K562 (cell line): Measurements from ENCODE around the gene PODN. TPM values are rescaled to one million over a fixed set of nuclear protein-coding genes. Genes with fewer than 3 reads are reported as not detected.
A peak's percentile ranks its signal among the peaks of the same experiment; 100 is the strongest.

Experiments
- CBFA2T3 ChIP-seq: fragments of 450-650 bp; IDR thresholded peaks from 2 replicates; pipeline ENCODE4 v1.6.1; 2017
- CEBPB ChIP-seq: fragments of 450-650 bp; IDR thresholded peaks from 2 replicates; pipeline ENCODE4 v1.6.1; 2016; ENCODE audit warnings: missing genetic modification characterization, missing compliant biosample characterization
- COPS2 ChIP-seq: fragments of 450-650 bp; conservative IDR thresholded peaks from 2 replicates; pipeline ENCODE4 v1.6.1; 2016; ENCODE audit warnings: mild to moderate bottlenecking, moderate library complexity
- E2F6 ChIP-seq, 2 experiments: IDR thresholded peaks; 2 replicates each; pipeline ENCODE4 v1.6.1; 2011; ENCODE audit warnings: borderline replicate concordance in 1 of 2, control low read depth in 1 of 2, low read depth in 1 of 2, low read length in 1 of 2, mild to moderate bottlenecking in 1 of 2, mixed read lengths in 1 of 2, moderate library complexity in 1 of 2; ENCODE audit not compliant: insufficient read depth in 1 of 2, insufficient read length in 1 of 2, poor library complexity in 1 of 2, severe bottlenecking in 1 of 2; ENCODE audit errors: extremely low read depth in 1 of 2
- FOXA3 ChIP-seq, 2 experiments: fragments of 450-650 bp in 1 of 2; sonication (generic) in 1 of 2; formaldehyde crosslinking; IDR thresholded peaks in 1 of 2; conservative IDR thresholded peaks in 1 of 2; 2 replicates each; pipeline versions ENCODE4 v1.4.0 to v1.8.0; 2020 to 2022; ENCODE audit warnings: mild to moderate bottlenecking in 2 of 2, missing genetic modification reagents in 1 of 2
- KLF10 ChIP-seq: fragments of 250-450 bp; sonication (Bioruptor Pico); IDR thresholded peaks from 2 replicates; pipeline ENCODE4 v1.6.1; 2021; ENCODE audit warnings: matching md5 sums
- L3MBTL2 ChIP-seq: fragments of 450-650 bp; IDR thresholded peaks from 2 replicates; pipeline ENCODE4 v1.6.1; 2016; ENCODE audit warnings: mild to moderate bottlenecking, moderate library complexity
- MAX ChIP-seq: sonication (generic); formaldehyde crosslinking; IDR thresholded peaks from 2 replicates; pipeline ENCODE4 v1.9.0; 2022; ENCODE audit warnings: mild to moderate bottlenecking, missing genetic modification reagents
- NR2C1 ChIP-seq, 2 experiments: fragments of 450-650 bp; IDR thresholded peaks; 2 replicates each; pipeline ENCODE4 v1.6.1; 2017; ENCODE audit warnings: mild to moderate bottlenecking in 2 of 2, antibody characterized with exemption in 1 of 2, inconsistent platforms in 1 of 2, missing compliant biosample characterization in 1 of 2, missing genetic modification characterization in 1 of 2
- NRF1 ChIP-seq, 2 experiments: fragments of 450-650 bp; IDR thresholded peaks in 1 of 2; conservative IDR thresholded peaks in 1 of 2; 2 replicates each; pipeline ENCODE4 v1.6.1; 2014; ENCODE audit warnings: mild to moderate bottlenecking in 2 of 2
- NUFIP1 ChIP-seq: fragments of 450-650 bp; IDR thresholded peaks from 2 replicates; pipeline ENCODE4 v1.6.1; 2018; ENCODE audit not compliant: partially characterized antibody
- PHTF2 ChIP-seq: fragments of 250-450 bp; sonication (Bioruptor Pico); IDR thresholded peaks from 2 replicates; pipeline ENCODE4 v1.5.0; 2021; ENCODE audit warnings: mild to moderate bottlenecking
- POLR2A ChIP-seq: fragments of 450-650 bp; conservative IDR thresholded peaks from 2 replicates; pipeline ENCODE4 v1.6.1; 2016
- PTRF ChIP-seq: fragments of 450-650 bp; IDR thresholded peaks from 2 replicates; pipeline ENCODE4 v1.6.1; 2016; ENCODE audit warnings: mild to moderate bottlenecking, missing genetic modification characterization, missing compliant biosample characterization
- RBM22 ChIP-seq: fragments of 200-400 bp; formaldehyde crosslinking; IDR thresholded peaks from 2 replicates; pipeline ENCODE4 v1.6.1; 2018; ENCODE audit warnings: low read length, low read depth; ENCODE audit not compliant: poor library complexity, severe bottlenecking
- RFX7 ChIP-seq: fragments of 250-450 bp; sonication (Bioruptor Pico); IDR thresholded peaks from 2 replicates; pipeline ENCODE4 v1.5.1; 2021; ENCODE audit warnings: mild to moderate bottlenecking
- SREBF1 ChIP-seq: fragments of 150-350 bp; IDR thresholded peaks from 2 replicates; pipeline ENCODE4 v1.6.1; 2014; ENCODE audit warnings: antibody characterized with exemption, low read depth, low read length, borderline replicate concordance
- TEAD1 ChIP-seq, 2 experiments: fragments of 450-650 bp in 1 of 2; sonication (generic) in 1 of 2; formaldehyde crosslinking; IDR thresholded peaks; 2 replicates each; pipeline versions ENCODE4 v1.4.0 to v1.8.0; 2020 to 2022; ENCODE audit warnings: mild to moderate bottlenecking in 2 of 2, missing genetic modification reagents in 1 of 2
- TEAD4 ChIP-seq, 2 experiments: sonication (generic) in 1 of 2; formaldehyde crosslinking in 1 of 2; IDR thresholded peaks; 2 replicates each; pipeline versions ENCODE4 v1.6.1 to v1.8.0; 2012 to 2022; ENCODE audit warnings: borderline replicate concordance in 1 of 2, inconsistent platforms in 1 of 2, low read length in 1 of 2, mild to moderate bottlenecking in 1 of 2, missing genetic modification reagents in 1 of 2
- ZBTB7A ChIP-seq: IDR thresholded peaks from 2 replicates; pipeline ENCODE4 v1.6.1; 2011; ENCODE audit warnings: low read depth, mild to moderate bottlenecking, low read length, moderate library complexity, borderline replicate concordance; ENCODE audit not compliant: control insufficient read depth
- ZC3H8 ChIP-seq: fragments of 450-650 bp; IDR thresholded peaks from 2 replicates; pipeline ENCODE4 v1.6.1; 2017
- ZNF146 ChIP-seq: IDR thresholded peaks from one replicate; pipeline ENCODE4 v1.6.1; 2018; ENCODE audit warnings: missing compliant biosample characterization; ENCODE audit not compliant: unreplicated experiment
- ZNF431 ChIP-seq: sonication (generic); formaldehyde crosslinking; IDR thresholded peaks from 2 replicates; pipeline ENCODE4 v1.8.0; 2022; ENCODE audit warnings: mild to moderate bottlenecking, missing genetic modification reagents
- ZNF583 ChIP-seq: fragments of 250-450 bp; sonication (Bioruptor Pico); IDR thresholded peaks from 2 replicates; pipeline ENCODE4 v1.4.0; 2020
- polyA plus RNA-seq, 8 experiments: library from polyadenylated mRNA; depleted of rRNA in 4 of 8; stranded (reverse) in 5 of 8; unstranded in 3 of 8; fragments of >200 nt; fragmentation: Nextera tagmentation in 2 of 8; fragmentation: Illumina TruSeq in 1 of 8; extraction: Ambion mirVana in 2 of 8; extraction: Trizol in 1 of 8; gene quantifications; 2 replicates each; pipeline versions ENCODE4 v1.2.1 to v1.2.3, GENCODE V29; 2011 to 2014; ENCODE audit warnings: inconsistent platforms in 1 of 8, missing spikeins in 1 of 8
- total RNA-seq, 7 experiments: library from RNA; depleted of rRNA in 6 of 7; stranded (reverse); fragments of >200 nt in 6 of 7; fragmentation: Illumina TruSeq in 2 of 7; extraction: Trizol in 2 of 7; gene quantifications; 2 replicates each; pipeline versions ENCODE4 v1.2.1 to v1.2.3, GENCODE V29; 2011 to 2021; ENCODE audit warnings: low replicate concordance in 1 of 7
- TF ChIP-seq, protein P1 (sequence below): fragments of 450-650 bp; IDR thresholded peaks from 2 replicates; pipeline ENCODE4 v1.6.1; 2017; ENCODE audit warnings: antibody characterized with exemption
- TF ChIP-seq, protein P2 (sequence below): IDR thresholded peaks from 3 replicates; pipeline ENCODE4 v1.6.1; 2011; ENCODE audit warnings: borderline replicate concordance, mild to moderate bottlenecking; ENCODE audit not compliant: insufficient read length, insufficient read depth

PODN gene
- total and polyA plus RNA-seq, 9 of the 15 experiments (the other 6 are each of a cell fraction or from before 2014, with no cell fraction given) = not detected

DNA sequence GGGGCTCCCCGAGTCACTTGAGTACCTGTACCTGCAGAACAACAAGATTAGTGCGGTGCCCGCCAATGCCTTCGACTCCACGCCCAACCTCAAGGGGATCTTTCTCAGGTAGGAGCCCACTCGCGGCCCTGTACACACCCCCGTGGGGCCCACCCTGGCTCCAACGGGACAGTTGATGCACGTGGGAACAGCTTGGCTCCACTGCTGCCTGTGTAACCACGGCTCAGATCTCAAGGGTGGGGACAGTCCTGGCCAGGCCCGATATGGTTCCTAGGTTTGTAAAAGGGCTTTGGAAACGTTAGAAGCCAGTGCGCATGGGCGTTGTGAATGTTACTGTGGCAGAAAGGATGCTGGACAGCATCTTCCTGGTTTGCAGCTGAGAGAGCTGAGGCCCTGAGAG lies 18.8 kb downstream of the PODN start (continued):
- TF ChIP-seq E2F6 (IDR thresholded peaks at IDR 0.05; ENCODE audit: borderline replicate concordance in 1 of 2, extremely low read depth in 1 of 2, insufficient read depth in 1 of 2, insufficient read length in 1 of 2, low read depth in 1 of 2, low read length in 1 of 2, poor library complexity in 1 of 2, severe bottlenecking in 1 of 2) (peak in 1 of 2 experiments; percentile 19), ZBTB7A (0 out of 2 replicates have a peak, but pooled peaks have one; percentile 15), PTRF (no peak), NR2C1 (IDR thresholded peaks at IDR 0.05) (no peak), NR2C1 (tag; IDR thresholded peaks at IDR 0.05) (no peak), ZC3H8 (no peak), ZNF146 (CRISPR knock-in tag) (no peak), NUFIP1 (no peak), L3MBTL2 (peak; percentile 55; the same call in 1 of the 2 replicates), CBFA2T3 (peak; percentile 18; the same call in 1 of the 2 replicates), MAX (CRISPR knock-in tag) (peak; percentile 65; the same call in 1 of the 2 replicates), KLF10 (no peak), ZNF431 (CRISPR knock-in tag) (no peak), TEAD1 (CRISPR knock-in tag; IDR thresholded peaks at IDR 0.05) (no peak), TEAD4 (IDR thresholded peaks at IDR 0.05; ENCODE audit: low read length) (no peak), TEAD4 (CRISPR knock-in tag; IDR thresholded peaks at IDR 0.05; ENCODE audit: borderline replicate concordance) (0 out of 2 replicates have a peak, but pooled peaks have one; percentile 26), ZNF583 (CRISPR knock-in tag) (no peak), SREBF1 (no peak), NRF1 (conservative IDR thresholded peaks at IDR 0.05 in 1 of 2, IDR thresholded peaks at IDR 0.05 in 1 of 2) (peak; percentile 81 to 85), RFX7 (CRISPR knock-in tag) (no peak), CEBPB (tag) (no peak), FOXA3 (CRISPR knock-in tag; conservative IDR thresholded peaks at IDR 0.05 in 1 of 2, IDR thresholded peaks at IDR 0.05 in 1 of 2) (peak in 1 of 2 experiments; percentile 36; a peak in 1 of 4 replicates), COPS2 (no peak), RBM22 (no peak), POLR2A (no peak), PHTF2 (no peak)
- TF ChIP-seq, protein P1, sequence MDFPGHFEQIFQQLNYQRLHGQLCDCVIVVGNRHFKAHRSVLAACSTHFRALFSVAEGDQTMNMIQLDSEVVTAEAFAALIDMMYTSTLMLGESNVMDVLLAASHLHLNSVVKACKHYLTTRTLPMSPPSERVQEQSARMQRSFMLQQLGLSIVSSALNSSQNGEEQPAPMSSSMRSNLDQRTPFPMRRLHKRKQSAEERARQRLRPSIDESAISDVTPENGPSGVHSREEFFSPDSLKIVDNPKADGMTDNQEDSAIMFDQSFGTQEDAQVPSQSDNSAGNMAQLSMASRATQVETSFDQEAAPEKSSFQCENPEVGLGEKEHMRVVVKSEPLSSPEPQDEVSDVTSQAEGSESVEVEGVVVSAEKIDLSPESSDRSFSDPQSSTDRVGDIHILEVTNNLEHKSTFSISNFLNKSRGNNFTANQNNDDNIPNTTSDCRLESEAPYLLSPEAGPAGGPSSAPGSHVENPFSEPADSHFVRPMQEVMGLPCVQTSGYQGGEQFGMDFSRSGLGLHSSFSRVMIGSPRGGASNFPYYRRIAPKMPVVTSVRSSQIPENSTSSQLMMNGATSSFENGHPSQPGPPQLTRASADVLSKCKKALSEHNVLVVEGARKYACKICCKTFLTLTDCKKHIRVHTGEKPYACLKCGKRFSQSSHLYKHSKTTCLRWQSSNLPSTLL = no peak
- TF ChIP-seq, protein P2, sequence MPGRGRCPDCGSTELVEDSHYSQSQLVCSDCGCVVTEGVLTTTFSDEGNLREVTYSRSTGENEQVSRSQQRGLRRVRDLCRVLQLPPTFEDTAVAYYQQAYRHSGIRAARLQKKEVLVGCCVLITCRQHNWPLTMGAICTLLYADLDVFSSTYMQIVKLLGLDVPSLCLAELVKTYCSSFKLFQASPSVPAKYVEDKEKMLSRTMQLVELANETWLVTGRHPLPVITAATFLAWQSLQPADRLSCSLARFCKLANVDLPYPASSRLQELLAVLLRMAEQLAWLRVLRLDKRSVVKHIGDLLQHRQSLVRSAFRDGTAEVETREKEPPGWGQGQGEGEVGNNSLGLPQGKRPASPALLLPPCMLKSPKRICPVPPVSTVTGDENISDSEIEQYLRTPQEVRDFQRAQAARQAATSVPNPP = no peak
